Adrenal gland (tissue), 5 donors: Measurements from ENCODE around the gene EPC2.

Experiments
- POLR2A ChIP-seq, 2 donors: fragments of 450-650 bp; IDR thresholded peaks; one replicate each; pipeline ENCODE4 v1.6.1; 2017; ENCODE audit warnings: antibody characterized with exemption in 2 of 2, mild to moderate bottlenecking in 2 of 2, moderate library complexity in 1 of 2
- TF ChIP-seq, protein P1 (sequence below), 6 experiments: fragments of 450-650 bp in 4 of 6; fragments of 200-600 bp in 2 of 6; sonication (generic) in 1 of 6; IDR thresholded peaks; 1 replicate in 5 of 6; 2 replicates in 1 of 6; pipeline versions ENCODE4 v1.5.1 to v1.8.0; 2016 to 2021; ENCODE audit warnings: antibody characterized with exemption in 6 of 6, mild to moderate bottlenecking in 2 of 6, moderate library complexity in 1 of 6
- donor health status: DM: no; HTN: no; CAD: no.

DNA sequence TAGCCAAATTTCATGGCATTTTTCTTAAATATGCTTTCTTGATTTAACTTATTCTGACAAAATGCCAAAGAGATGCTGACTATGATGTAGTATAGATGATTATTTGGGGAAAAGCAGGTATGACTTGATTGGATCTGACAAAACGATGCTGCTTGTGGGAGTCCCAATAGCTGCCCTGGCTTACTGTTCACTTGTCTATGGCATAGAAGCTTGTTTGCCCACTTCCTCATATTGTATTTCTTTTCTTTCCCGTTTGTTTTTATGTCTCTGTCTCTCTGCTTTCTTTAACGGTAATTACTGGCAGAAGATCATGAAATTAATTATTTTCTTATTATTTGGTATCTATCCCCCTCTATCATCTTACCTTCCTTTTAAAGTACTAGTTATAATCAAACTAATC, 43.0 kb downstream of the EPC2 start:
- TF ChIP-seq, protein P1, sequence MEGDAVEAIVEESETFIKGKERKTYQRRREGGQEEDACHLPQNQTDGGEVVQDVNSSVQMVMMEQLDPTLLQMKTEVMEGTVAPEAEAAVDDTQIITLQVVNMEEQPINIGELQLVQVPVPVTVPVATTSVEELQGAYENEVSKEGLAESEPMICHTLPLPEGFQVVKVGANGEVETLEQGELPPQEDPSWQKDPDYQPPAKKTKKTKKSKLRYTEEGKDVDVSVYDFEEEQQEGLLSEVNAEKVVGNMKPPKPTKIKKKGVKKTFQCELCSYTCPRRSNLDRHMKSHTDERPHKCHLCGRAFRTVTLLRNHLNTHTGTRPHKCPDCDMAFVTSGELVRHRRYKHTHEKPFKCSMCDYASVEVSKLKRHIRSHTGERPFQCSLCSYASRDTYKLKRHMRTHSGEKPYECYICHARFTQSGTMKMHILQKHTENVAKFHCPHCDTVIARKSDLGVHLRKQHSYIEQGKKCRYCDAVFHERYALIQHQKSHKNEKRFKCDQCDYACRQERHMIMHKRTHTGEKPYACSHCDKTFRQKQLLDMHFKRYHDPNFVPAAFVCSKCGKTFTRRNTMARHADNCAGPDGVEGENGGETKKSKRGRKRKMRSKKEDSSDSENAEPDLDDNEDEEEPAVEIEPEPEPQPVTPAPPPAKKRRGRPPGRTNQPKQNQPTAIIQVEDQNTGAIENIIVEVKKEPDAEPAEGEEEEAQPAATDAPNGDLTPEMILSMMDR (IDR thresholded peaks at IDR 0.05), result no peak
- TF ChIP-seq POLR2A (IDR thresholded peaks at IDR 0.05), result no peak
